ENCODE measurements around the gene CDK6. TPM values are rescaled to one million over a fixed set of nuclear protein-coding genes. Genes with fewer than 3 reads are reported as not detected.
A peak's percentile ranks its signal among the peaks of the same experiment; 100 is the strongest.

CDK6 gene
- total and polyA plus RNA-seq, 10 of the 15 experiments (the other 5 are each of a cell fraction or from before 2014, with no cell fraction given) = 8.0 to 118 (median 45.8) TPM

DNA sequence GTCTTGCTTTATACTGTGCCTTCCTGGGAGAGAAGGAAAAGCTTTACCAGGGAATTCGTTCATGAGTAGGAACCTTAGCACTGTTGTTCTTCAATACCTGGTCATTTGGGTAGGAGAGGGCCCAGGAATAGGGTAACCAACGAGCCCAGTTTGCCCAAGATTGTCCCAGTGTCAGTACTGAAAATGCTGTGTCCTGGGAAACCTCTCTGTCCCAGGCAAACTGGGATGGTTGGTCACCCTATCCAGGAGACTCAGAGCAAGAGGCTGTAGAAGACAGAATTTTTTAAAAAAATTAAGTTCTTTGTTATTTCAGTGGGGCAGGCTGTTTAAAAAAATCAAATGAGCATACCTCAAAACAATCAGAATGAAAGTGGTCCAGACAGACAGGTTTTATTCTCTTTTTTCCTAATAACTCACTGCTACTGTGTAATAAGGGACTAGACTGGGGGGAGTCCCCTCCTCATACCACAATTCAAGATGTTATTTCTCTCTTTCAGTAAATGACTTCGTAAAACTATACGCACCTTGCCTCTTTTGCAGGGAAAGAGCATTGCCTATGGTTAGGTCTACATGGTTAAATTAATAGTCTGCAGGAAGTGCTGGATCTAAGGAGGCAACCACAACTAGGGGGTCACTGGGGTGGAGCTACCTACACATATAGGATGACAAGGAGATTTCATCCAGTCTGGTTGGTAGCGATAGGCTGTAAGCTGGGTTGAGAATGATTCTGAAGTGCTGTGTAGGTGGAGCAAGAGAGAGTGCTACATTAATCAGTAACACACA, 205.1 kb downstream of the CDK6 start (continued):
- TF ChIP-seq, protein P1, sequence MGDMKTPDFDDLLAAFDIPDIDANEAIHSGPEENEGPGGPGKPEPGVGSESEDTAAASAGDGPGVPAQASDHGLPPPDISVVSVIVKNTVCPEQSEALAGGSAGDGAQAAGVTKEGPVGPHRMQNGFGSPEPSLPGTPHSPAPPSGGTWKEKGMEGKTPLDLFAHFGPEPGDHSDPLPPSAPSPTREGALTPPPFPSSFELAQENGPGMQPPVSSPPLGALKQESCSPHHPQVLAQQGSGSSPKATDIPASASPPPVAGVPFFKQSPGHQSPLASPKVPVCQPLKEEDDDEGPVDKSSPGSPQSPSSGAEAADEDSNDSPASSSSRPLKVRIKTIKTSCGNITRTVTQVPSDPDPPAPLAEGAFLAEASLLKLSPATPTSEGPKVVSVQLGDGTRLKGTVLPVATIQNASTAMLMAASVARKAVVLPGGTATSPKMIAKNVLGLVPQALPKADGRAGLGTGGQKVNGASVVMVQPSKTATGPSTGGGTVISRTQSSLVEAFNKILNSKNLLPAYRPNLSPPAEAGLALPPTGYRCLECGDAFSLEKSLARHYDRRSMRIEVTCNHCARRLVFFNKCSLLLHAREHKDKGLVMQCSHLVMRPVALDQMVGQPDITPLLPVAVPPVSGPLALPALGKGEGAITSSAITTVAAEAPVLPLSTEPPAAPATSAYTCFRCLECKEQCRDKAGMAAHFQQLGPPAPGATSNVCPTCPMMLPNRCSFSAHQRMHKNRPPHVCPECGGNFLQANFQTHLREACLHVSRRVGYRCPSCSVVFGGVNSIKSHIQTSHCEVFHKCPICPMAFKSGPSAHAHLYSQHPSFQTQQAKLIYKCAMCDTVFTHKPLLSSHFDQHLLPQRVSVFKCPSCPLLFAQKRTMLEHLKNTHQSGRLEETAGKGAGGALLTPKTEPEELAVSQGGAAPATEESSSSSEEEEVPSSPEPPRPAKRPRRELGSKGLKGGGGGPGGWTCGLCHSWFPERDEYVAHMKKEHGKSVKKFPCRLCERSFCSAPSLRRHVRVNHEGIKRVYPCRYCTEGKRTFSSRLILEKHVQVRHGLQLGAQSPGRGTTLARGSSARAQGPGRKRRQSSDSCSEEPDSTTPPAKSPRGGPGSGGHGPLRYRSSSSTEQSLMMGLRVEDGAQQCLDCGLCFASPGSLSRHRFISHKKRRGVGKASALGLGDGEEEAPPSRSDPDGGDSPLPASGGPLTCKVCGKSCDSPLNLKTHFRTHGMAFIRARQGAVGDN (IDR thresholded peaks at IDR 0.05) = no peak
- TF ChIP-seq TAF1 (IDR thresholded peaks at IDR 0.05; ENCODE audit: borderline replicate concordance, low read depth, low read length) (no peak), IKZF2 (IDR thresholded peaks at IDR 0.05) (peak; percentile 86 to 94), RBBP5 (conservative IDR thresholded peaks at IDR 0.05) (no peak), REST (IDR thresholded peaks at IDR 0.05; ENCODE audit: low read depth, low read length) (no peak), IRF5 (IDR thresholded peaks at IDR 0.05; ENCODE audit: borderline replicate concordance) (no peak), IRF3 (IDR thresholded peaks at IDR 0.05) (no peak), E2F4 (IDR thresholded peaks at IDR 0.05; ENCODE audit: low read depth, low read length) (no peak), EP300 (IDR thresholded peaks at IDR 0.05; ENCODE audit: borderline replicate concordance in 1 of 2, control insufficient read depth in 1 of 2, low read depth in 2 of 2, low read length in 2 of 2) (peak; percentile 50 to 77; a peak in 2 of 4 replicates), HCFC1 (IDR thresholded peaks at IDR 0.05; ENCODE audit: low read length) (no peak), HDAC6 (IDR thresholded peaks at IDR 0.05; ENCODE audit: unreplicated experiment) (no peak), ZSCAN29 (IDR thresholded peaks at IDR 0.05) (no peak), MTA2 (IDR thresholded peaks at IDR 0.05; ENCODE audit: low read depth) (peak; percentile 92)

All from GM12878 (cell line).